ENCODE measurements around the gene RSKR.
"Not testable (repeated sequence)": the region's sequence is repeated elsewhere in the genome, so short reads cannot be mapped to it uniquely, and the experiment has no call there.

The RSKR gene, protein sequence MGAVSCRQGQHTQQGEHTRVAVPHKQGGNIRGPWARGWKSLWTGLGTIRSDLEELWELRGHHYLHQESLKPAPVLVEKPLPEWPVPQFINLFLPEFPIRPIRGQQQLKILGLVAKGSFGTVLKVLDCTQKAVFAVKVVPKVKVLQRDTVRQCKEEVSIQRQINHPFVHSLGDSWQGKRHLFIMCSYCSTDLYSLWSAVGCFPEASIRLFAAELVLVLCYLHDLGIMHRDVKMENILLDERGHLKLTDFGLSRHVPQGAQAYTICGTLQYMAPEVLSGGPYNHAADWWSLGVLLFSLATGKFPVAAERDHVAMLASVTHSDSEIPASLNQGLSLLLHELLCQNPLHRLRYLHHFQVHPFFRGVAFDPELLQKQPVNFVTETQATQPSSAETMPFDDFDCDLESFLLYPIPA

DNA sequence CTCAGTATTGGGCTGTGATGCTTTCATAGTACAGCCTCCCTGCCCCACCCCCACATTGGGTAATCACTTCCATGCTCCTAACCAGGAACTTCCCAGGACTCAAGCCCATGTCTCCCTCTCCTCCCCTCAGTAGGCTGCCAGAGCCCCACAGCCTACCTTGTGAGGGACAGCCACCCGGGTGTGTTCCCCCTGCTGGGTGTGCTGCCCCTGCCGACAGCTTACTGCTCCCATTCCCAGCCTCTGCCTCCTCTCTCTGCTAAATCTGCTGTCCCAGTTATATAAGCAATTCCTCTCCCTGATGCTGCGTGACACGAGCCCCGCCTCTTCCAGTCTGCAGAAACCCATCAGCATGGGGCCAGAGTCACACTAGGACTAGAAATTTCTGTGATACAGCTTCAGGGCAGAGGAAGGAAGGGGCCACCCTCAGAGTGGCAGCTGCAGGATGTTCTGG is at the start of gene RSKR:
TSS of gene RSKR (minus strand) at position 255 of the 451 bp plus-strand sequence. CDS start at position 231, 24 bp downstream.
- no peak for DNase-seq (ENCODE audit: low read depth)

DNA sequence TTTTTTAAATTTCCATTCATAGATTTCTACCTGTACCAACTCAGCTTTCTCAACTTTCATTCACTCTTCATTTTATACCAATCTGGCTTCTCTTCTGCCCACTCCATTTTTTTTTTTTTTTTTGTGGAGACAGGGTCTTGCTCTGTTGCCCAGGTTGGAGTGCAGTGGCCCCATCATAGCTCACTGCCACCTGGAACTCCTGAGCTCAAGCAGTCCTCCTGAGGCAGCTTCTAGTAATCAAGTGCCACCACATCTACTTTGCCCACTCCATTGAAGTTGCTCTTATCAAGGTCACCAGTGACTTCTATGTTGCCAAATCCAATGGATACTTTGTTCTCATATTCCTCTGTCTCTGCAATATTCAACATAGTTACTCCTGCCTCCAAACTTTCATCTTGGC is 49.7 kb upstream of the RSKR start:
- no peak for DNase-seq (ENCODE audit: low read depth)

DNA sequence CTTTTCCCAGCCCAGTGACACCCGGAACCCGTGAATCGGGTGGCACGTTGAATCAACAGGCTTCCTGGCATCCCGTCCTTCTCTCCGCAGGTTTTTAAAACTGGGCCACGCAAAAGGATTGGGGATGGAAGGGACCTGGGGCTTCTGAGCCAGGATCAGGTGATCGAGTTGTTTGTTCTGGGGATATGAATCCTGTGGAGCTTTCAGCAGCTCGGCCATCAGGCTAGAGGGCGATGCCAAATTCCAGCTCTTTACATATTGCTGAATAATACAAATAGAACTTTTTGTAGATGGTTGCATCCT is 48.5 kb upstream of the RSKR start:
- DNase-seq (ENCODE audit: low read depth): no peak

DNA sequence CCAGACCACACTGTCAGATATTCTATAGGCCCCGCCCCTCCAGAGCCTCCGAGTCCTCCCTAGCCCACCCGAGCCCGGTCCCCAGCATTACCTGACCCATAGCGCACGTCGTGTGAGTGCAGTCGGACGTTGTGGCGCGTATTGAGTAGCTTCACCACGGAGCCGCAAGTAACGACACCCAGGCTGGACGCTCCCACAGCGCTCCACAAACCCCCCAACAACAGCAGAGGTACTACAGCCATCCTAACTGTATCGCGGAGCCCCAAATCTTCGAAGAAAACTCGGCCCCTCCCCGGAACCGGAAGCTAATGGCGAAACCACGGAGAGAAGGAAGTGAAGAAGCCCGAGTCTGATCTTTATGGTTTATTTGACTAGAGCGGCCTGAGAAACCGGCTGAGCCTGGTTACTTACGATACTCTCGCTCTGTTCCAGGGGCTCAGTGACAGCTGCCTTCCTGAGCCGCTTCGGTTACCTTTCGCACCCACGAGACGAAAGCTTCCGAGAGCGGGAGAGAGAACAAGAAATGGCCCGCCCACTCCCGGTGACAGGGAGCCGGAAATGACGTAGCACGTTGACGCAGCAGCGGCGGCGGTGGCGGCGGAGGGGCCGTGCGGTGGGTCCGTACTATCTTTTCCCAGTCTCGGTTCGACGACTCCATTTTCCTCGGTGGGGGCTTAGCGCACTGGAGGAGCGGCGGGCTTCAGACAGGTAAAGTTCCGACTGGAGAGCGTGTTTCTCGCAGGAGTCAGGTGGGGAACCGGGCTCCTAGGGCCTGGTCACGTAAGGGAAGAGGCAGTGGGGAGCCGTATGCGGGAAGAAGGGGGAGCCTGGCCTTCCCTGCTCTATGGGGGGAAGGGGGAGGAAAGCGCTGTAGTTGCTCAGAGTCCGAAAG is 47.9 kb upstream of the RSKR start, which contains the start of the genes SDF2 and SUPT6H:
TSS of gene SDF2 (minus strand) at position 272 of the 892 bp plus-strand sequence. CDS start at position 242, 30 bp downstream.
TSS of gene SUPT6H (plus strand) at position 571 of the 892 bp plus-strand sequence. CDS start 11,197 bp downstream, outside the sequence.
- DNase-seq (ENCODE audit: low read depth): peak; percentile 82

DNA sequence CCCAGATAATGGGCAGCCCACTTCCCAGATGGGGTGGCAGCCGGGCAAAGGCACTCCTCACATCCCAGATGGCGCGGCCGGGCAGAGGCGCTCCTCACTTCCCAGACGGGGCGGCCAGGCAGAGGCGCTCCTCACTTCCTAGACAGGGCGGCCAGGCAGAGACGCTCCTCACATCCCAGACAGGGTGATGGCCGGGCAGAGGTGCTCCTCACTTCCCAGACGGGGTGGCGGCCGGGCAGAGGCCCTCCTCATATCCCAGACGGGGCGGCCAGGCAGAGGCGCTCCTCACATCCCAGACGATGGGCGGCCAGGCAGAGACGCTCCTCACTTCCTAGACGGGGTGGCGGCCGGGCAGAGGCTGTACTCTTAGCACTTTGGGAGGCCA is 45.5 kb upstream of the RSKR start:
- not testable (repeated sequence) for DNase-seq (ENCODE audit: low read depth)

DNA sequence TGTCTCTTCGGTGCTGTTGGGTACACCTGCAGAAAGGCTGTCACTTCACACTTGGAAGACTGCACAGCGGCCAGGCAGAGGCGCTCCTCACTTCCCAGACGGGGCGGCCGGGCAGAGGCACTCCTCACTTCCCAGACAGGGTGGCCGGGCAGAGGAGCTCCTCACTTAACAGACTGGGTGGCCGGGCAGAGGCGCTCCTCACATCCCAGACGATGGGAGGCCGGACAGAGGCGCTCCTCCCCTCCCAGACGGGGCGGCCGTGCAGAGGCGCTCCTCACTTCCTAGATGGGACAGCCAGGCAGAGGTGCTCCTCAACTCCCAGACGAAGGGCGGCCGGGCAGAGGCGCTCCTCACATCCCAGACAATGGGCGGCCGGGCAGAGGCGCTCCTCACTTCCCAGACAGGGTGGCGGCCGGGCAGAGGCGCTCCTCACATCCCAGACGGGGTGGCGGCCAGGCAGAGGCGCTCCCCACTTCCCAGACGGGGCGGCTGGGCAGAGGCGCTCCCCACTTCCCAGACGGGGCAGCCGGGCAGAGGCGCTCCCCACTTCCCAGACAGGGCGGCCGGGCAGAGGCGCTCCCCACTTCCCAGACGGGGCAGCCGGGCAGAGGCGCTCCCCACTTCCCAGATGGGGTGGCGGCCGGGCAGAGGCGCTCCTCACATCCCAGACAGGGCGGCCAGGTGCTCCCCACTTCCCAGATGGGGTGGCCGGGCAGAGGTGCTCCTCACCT is 44.9 kb upstream of the RSKR start:
- not testable (repeated sequence) for DNase-seq (ENCODE audit: low read depth)

DNA sequence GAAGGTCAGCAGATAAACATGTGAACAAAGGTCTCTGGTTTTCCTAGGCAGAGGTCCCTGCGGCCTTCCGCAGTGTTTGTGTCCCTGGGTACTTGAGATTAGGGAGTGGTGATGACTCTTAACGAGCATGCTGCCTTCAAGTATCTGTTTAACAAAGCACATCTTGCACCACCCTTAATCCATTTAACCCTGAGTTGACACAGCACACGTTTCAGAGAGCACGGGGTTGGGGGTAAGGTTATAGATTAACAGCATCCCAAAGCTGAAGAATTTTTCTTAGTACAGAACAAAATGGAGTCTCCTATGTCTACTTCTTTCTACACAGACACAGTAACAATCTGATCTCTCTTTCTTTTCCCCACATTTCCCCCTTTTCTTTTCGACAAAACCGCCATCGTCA is 44.4 kb upstream of the RSKR start:
- DNase-seq (ENCODE audit: low read depth): not testable (repeated sequence)

DNA sequence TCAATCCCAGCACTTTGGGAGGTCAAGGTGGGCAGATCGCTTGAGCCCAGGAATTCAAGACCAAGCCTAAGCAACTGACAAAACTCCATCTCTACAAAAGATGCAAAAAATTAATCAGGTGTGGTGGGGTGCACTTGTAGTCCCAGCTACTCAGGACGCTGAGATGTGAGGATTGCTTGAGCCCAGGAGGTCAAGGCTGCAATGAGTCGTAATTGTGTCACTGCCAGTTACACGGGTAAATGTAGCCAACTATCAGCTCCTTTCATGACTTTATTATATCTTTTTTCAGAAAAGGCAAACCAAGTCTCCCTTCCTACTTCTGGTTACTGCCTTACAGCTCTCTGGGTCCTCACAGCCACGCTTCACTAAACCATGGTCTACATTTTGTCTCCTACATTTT is 43.8 kb upstream of the RSKR start:
- peak; percentile 38 for DNase-seq (ENCODE audit: low read depth)

DNA sequence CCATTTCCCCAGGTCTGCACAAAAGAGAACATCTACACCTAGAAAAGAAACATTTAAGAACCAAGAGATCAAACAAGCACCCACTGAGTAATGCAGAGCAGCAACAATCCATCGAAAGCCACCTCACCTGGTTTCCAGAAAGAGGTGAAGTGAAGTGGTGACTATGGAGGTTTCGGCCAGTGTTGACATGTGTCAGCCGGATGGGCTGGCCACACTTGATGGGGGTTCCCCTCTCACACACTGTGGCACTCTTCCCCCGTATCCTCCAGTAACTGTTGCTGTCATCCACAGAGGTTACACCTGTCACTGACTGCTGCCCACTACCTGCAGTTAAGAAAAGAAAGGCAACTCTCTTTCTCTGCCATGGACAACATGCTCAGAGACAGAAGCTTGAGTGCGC is 41.2 kb upstream of the RSKR start:
- DNase-seq (ENCODE audit: low read depth): no peak

DNA sequence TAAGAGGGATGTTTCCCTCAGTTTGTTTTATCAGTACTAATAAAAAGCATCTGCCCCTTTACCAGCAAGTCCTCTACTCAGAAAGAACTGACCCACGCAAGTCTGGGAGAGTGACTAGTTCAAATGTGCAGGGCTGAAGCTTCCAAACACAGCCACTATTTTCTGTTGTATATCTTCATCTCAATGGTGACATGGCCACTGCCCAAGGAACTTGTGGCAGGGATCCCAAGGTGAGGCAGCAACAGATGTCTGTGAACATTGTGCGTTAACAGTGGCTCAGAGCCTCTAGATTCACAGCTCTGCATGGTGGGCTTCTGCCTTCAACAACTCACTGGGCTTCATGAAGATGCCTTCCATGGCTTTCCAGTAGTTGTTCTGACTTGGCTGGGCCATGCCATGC is 34.7 kb upstream of the RSKR start:
- DNase-seq (ENCODE audit: low read depth): no peak

DNA sequence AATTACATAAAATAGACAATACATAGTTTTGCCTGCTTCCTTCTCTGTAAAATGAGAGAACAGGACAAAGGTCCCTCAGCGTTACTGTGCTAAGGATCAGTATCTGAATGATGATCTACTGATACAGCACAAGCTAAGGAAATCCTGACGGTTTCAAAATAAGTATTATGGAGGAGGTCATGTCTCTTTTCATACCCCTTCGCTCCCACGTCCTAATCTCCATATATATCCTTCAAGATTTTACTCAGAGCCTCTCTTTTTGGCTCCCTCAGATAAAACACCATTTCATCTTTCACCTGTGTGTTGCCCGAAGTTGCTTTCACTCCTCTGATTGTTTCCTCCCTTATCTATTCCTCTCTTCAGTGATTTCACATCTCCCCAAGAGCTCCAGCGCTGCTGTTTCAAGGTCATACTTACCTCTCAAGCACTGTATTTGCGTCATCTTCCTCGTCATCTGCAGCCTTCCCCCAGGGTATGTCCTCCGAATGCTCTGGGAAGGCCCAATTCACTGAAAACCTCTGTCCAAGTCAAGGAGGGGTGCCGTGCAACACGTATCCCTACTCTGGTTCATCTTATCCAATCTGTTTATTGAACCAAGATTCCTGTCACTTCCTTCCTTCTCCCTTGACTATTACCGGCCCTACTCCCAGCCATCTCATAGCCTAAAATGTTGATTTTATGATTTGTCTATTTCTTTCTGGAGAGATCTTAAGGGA is 32.2 kb upstream of the RSKR start:
- DNase-seq (ENCODE audit: low read depth): peak; percentile 42

DNA sequence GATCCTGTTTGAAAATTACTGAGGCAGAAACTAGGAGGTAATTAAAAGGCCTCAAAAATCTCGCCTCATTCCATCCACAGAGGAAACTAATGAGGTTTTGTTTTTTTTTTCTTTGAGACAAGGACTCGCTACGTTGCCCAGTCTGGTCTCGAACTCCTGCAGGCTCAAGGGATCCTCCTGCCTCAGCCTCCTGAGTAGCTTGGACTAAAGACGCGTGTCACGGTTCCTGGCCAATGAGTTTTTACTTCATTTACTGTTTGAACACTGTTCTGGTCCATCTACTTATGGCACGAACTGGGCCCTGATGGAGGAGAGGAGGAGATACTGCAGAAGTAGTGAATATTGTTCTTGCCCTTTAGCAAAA is 31.6 kb upstream of the RSKR start:
- no peak for DNase-seq (ENCODE audit: low read depth)

DNA sequence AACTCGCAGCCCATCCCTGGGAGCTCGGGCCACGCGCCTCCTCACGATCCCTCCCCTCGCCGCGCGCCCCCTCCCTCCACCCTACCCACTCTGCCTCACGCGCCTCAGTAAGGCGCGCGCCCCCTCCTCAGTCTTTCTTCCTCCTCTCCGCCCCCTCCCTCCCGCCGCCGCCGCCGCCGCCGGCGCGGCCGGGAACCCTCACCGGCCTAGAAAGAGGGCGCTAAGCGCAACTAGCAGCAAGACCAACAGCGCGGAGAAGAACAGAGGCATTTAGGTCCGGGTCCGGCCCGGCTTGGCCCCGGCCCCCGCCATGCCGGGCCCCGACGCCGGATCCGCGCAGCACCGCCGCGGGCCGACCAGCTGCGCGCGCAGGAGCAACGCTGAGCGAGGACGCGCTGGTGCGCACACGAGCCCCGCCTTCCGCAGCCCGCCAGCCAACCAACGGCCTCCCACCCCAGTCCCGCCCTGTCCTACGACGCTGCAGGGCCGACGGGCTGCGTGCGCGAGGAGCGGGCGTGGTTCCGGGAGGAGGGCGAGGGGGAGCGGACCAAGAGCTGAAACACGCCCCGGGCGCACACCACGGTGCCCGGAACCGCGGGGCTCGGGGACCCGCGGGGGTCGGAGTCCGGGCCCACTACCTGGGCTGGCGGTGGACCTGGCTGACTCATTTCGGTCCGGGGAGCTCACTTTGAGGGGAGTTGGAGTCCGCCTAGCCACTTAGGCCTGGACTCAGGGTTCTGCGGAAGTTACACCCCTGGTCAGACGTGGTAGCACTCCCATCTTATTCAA is 31.0 kb upstream of the RSKR start, which contains the start of gene BLTP2:
TSS of gene BLTP2 (minus strand) at position 372 of the 789 bp plus-strand sequence. CDS start at position 270, 102 bp downstream.
- DNase-seq (ENCODE audit: low read depth): peak; percentile 95

DNA sequence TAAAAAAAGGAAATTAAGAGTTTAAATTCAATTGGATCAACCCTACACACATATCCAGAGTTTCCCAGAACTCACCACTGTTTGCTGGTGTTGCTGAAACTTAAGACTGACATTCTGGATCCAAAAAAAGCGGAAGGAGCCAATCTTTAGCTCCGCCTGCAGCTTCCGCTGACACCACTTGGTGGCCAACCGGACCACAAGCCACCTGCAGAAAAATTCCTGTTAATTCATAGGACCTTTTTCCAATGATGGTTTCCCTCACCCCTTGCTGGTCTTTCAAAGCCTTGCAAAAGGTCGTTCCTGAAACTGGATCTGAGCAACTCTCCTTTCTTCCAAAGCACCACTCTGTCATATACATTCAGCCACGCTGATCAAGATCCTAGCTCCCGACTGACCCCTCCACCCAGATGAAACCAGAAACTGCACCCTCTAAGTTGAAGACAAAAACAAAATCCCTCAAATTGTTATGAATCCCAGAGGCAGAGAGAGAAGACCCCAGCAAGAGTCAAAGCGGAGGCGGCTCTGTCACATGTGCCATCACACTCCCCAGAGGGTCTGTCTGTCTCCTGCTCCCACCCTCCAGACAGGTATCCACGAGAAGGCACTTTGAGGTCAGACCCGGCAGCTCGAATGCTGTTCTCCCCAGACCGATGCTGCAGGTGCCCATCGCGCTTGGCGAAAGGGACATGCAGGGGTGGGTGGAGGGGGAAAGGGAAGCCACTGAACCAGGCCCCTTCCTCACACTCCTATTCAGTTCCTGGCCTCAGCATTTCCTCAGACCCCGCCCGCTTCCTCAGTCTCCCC is 30.2 kb upstream of the RSKR start:
- DNase-seq (ENCODE audit: low read depth): peak; percentile 62

DNA sequence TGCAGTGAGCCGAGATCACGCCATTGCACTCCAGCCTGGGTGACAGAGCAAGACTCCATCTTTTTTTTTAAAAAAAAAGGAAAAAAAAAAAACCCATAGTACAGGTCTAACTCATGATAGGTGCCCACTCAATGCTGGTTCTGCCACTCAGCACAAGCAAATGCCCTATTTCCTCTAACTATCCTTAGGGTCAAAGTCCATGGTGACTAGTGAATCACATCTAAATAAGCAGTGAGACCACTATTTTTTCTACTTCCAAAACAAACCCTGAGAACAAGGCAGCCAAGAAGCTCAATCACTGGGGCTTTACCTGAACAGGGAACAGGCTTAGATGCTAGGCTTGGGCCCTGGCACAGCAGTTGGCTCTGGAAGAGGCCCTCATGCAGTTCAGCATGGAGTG is 27.6 kb upstream of the RSKR start:
- DNase-seq (ENCODE audit: low read depth): no peak

DNA sequence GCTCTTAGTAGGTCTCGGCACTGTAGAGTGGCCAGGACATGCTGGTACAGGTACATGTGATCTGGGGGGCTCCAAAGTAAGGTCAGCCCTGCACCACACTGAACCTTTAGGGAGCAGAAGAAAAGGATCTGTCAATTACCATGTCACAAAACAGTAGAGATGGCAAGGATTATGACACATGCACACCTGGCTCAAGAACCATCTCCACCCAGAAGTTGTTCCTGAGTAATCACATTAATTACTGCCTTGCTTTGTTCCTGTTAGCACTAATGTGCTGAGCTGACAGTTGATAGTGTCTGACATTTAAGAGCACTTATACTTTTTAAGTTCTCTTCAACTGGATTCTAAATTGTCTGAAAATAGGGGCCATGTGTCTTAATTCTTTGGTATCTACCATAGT is 21.5 kb upstream of the RSKR start:
- no peak for DNase-seq (ENCODE audit: low read depth)

DNA sequence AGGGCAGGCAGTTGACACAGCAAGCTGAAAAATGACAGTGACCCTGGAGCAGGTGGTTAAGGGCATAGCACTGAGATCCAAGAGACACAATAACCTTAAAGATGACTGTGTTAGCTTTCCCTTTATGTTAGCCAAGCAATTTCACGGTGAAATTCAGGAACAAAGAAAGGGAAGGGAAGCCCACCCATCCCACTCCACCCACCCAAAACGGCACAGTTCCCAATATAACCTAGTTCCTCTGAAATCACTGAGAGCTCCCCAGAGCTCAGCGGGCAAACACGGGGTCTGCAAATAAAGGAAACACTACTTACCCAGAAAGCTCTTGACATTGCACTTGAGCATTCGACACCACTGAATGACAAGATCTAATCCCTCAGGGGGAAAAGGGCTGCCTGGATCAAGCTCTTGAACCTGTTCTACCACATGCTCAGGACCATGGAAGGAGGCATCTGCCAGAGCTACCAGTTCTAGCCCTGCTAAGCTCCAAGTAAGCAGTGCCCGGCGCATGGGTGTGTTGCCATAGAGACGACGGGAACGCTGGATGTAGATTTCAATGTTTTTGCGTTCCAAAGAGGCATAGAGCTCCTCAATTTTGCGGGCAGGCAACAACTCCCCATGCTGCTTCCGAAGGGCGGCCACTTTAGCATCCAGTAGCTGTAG is 20.4 kb upstream of the RSKR start:
- DNase-seq (ENCODE audit: low read depth): no peak

DNA sequence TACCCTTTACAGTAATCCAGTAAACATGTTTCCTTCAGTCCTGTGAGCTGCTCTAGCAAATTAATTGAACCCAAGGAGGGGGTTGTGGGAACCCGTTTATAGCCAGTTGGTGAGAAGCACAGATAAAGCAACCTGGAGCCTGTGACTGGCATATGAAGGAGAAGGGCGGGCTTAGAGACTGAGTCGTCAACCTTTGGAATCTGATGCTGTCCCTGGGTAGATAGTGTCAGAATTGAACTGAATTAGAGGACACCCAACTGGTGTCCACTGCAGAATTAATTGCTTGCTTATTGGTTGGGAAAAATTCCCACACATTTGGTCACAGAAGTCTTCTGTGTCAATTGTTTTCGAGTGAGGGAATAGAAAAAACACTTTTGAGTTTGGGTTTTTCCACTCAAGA is 12.8 kb upstream of the RSKR start:
- DNase-seq (ENCODE audit: low read depth): no peak

DNA sequence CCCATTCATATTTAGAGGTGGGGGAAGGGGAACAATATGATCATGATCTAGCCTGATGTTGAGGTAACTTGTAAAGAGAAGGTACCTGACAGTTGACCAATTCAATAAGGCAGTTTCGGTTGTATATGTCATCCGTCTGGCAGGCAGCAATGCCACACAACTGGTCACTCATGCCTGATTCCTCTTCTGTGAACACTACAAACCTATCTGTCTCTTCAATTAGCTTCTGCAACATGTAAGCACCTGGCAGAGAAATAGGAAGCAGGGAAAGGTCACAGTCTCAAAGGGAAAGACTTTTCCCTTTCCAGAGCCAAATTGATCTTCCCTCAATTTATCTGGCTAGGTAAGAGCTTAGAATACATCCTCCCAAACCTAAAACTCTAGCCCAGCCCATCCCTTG is 10.2 kb upstream of the RSKR start:
- DNase-seq (ENCODE audit: low read depth): no peak
